A549 (cell line): ENCODE data around the gene BCL2L12. TPM values are rescaled to one million over a fixed set of nuclear protein-coding genes. Genes with fewer than 3 reads are reported as not detected.

ENCODE experiments used
- ATAC-seq, 2 experiments: fragments of 200-7000 bp in 1 of 2; fragments of >200 bp in 1 of 2; cut with Nextera tagmentation in 1 of 2; cut with Tn5 transposase in 1 of 2; 3 replicates each; pipeline versions ENCODE4 v1.8.0 to v1.9.1; 2018 to 2020; ENCODE audit warnings: mild to moderate bottlenecking in 1 of 2, moderate library complexity in 1 of 2
- CTCF ChIA-PET: fragments of 300-600 bp; sonication (Branson Sonifier 250); formaldehyde crosslinking; extraction: SDS; loops from one replicate; lab custom pipeline; 2021; ENCODE audit warnings: antibody characterized with exemption, inconsistent platforms; lab: Yijun Ruan, JAX
- POLR2A ChIA-PET: fragments of 350-600 bp; formaldehyde crosslinking; extraction: SDS; loops from one replicate; lab custom pipeline; 2021; ENCODE audit warnings: antibody characterized with exemption, inconsistent platforms; lab: Yijun Ruan, JAX
- DNase-seq, 2 experiments: peaks; one replicate each; pipeline versions ENCODE4 v3.0.0 to v3.0.0-alpha.2; 2011 to 2016; ENCODE audit warnings: low read depth in 1 of 2, low spot score in 1 of 2
- FAIRE-seq: peaks from 2 replicates; lab custom pipeline; 2011; peaks lifted over from hg19 to GRCh38; lab: Jason Lieb, UNC
- H3K27ac ChIP-seq, 2 experiments: fragments of >200 bp; sonication (Bioruptor Twin); formaldehyde crosslinking; 3 replicates each; pipeline ENCODE4 v1.5.1; 2016 to 2017
- H3K4me1 ChIP-seq: fragments of >200 bp; sonication (Bioruptor Twin); formaldehyde crosslinking; 3 replicates; pipeline ENCODE4 v1.6.1; 2016
- H3K4me2 ChIP-seq: fragments of >200 bp; sonication (Bioruptor Twin); formaldehyde crosslinking; 3 replicates; pipeline ENCODE4 v1.6.1; 2016
- H3K4me3 ChIP-seq: fragments of >200 bp; sonication (Bioruptor Twin); formaldehyde crosslinking; 3 replicates; pipeline ENCODE4 v1.5.1; 2016
- H3K9me3 ChIP-seq: fragments of >200 bp; sonication (Bioruptor Twin); formaldehyde crosslinking; 3 replicates; pipeline ENCODE4 v1.6.1; 2016
- ATOH8 ChIP-seq: fragments of 250-450 bp; sonication (Bioruptor Pico); IDR thresholded peaks from 2 replicates; pipeline ENCODE4 v1.5.0; 2020; ENCODE audit warnings: low read depth, mild to moderate bottlenecking, moderate library complexity
- CHD4 ChIP-seq: fragments of 200-600 bp; sonication (generic); IDR thresholded peaks from 2 replicates; pipeline ENCODE4 v1.6.1; 2016; ENCODE audit warnings: antibody characterized with exemption, mild to moderate bottlenecking, borderline replicate concordance
- JUN ChIP-seq, 2 experiments: fragments of >200 bp; sonication (Bioruptor Twin); formaldehyde crosslinking; IDR thresholded peaks; 2 replicates in 1 of 2; 3 replicates in 1 of 2; pipeline ENCODE4 v1.6.1; 2016 to 2017
- KDM1A ChIP-seq: fragments of 200-600 bp; sonication (generic); IDR thresholded peaks from 2 replicates; pipeline ENCODE4 v1.6.1; 2016; ENCODE audit warnings: low read depth, mild to moderate bottlenecking
- KDM5A ChIP-seq: fragments of 200-600 bp; sonication (generic); IDR thresholded peaks from 2 replicates; pipeline ENCODE4 v1.6.1; 2016; ENCODE audit warnings: antibody characterized with exemption, mild to moderate bottlenecking
- NFE2L2 ChIP-seq: fragments of 150-350 bp; conservative IDR thresholded peaks from 2 replicates; pipeline ENCODE4 v1.6.1; 2014; ENCODE audit warnings: low read length
- POLR2AphosphoS2 ChIP-seq: conservative IDR thresholded peaks from 2 replicates; pipeline ENCODE4 v1.6.1; 2012; ENCODE audit warnings: low read length, improper control_type of control experiment, inconsistent platforms
- RAD21 ChIP-seq, 2 experiments: fragments of >200 bp in 1 of 2; sonication (Bioruptor Twin) in 1 of 2; formaldehyde crosslinking in 1 of 2; IDR thresholded peaks in 1 of 2; conservative IDR thresholded peaks in 1 of 2; 2 replicates in 1 of 2; 3 replicates in 1 of 2; pipeline ENCODE4 v1.6.1; 2012 to 2018; ENCODE audit warnings: inconsistent platforms in 1 of 2
- REST ChIP-seq: fragments of 200-600 bp; sonication (generic); IDR thresholded peaks from 2 replicates; pipeline ENCODE4 v1.6.1; 2016; ENCODE audit warnings: antibody characterized with exemption, mild to moderate bottlenecking, moderate library complexity
- RNF2 ChIP-seq: fragments of 200-600 bp; sonication (generic); IDR thresholded peaks from 2 replicates; pipeline ENCODE4 v1.6.1; 2016; ENCODE audit warnings: low read depth, mild to moderate bottlenecking, antibody characterized with exemption, moderate library complexity, borderline replicate concordance
- WGBS: methylation state at CpG from one replicate; pipeline ENCODE4 v1.1.6; 2017; ENCODE audit errors: missing lambda C conversion rate; 5-methylcytosine and 5-hydroxymethylcytosine counted together
- polyA plus RNA-seq, 4 experiments: library from polyadenylated mRNA; depleted of rRNA in 3 of 4; stranded (reverse); fragments of >200 nt; fragmentation: RNase III in 1 of 4; extraction: RNeasy Plus Mini Kit Qiagen cat#74134 plus additional on column Dnase treatment in 1 of 4; gene quantifications; 2 replicates in 3 of 4; 3 replicates in 1 of 4; pipeline ENCODE4 v1.2.3, GENCODE V29; 2011 to 2017

Gene BCL2L12
- polyA plus RNA-seq, 2 of the 4 experiments (the other 2 are of a cell fraction), result 26.6 to 53.0 TPM

DNA sequence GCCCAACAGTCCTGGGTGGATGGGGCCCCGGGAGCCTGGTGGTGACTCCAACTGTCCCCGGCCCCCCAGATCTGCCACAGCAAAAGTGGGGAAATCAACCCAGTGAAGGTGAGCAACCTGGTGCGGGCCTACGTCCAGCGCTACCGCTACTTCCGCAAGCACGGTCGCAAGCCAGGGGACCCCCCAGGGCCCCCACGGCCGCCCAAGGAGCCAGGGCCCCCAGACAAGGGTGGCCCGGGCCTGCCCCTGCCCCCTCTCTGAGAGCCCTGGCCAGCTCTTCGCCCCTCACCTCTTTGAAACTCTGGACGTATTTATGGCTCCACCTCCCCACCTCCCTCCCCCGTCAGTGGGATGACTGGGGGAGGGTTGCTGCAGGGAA is 7.6 kb upstream of the BCL2L12 start:
- Histone ChIP-seq H3K4me2 (no peak overlapping the region), H3K9me3 (0 out of 3 replicates have a peak, but pooled peaks cover 3% of the 10 kb centered on the region), H3K27ac (no peak overlapping the region), H3K4me3 (no peak overlapping the region), H3K4me1 (no peaks in the 10 kb centered on the region)
- POLR2A ChIA-PET, result no interaction called here
- DNase-seq (no peak), FAIRE-seq (no peak), ATAC-seq (no peak)
- TF ChIP-seq REST (no peak), CHD4 (no peak), ATOH8 (CRISPR knock-in tag) (no peak), RNF2 (no peak), RAD21 (conservative IDR thresholded peaks at IDR 0.05 in 1 of 2, IDR thresholded peaks at IDR 0.05 in 1 of 2) (no peak)
- 97% methylated on average over 11 of the region's 15 CpGs for WGBS
- CTCF ChIA-PET, result interaction anchor here (1.0 to 21.2 kb wide), 3 partner anchors 14 to 88 kb away, joined by 4 to 326 read pairs (median 117); partner anchors contain the start of genes PRMT1, RRAS and SCAF1

- H3K4me3 ChIP-seq, result no peak overlapping the region
- no peak overlapping the region for H3K4me2 ChIP-seq
- no peak overlapping the region for H3K27ac ChIP-seq
- 91% methylated on average over 12 of the region's 12 CpGs for WGBS
- 0 out of 3 replicates have a peak, but pooled peaks cover 3% of the 10 kb centered on the region for H3K9me3 ChIP-seq
- CTCF ChIA-PET, result interaction anchor here (1.0 to 21.2 kb wide), 3 partner anchors 14 to 89 kb away, joined by 4 to 326 read pairs (median 117); partner anchors contain the start of genes PRMT1, RRAS and SCAF1
- DNase-seq (no peak), FAIRE-seq (no peak), ATAC-seq (no peak)
- POLR2A ChIA-PET, result no interaction called here
- H3K4me1 ChIP-seq, result 0 out of 3 replicates have a peak, but pooled peaks cover 3% of the 10 kb centered on the region
- TF ChIP-seq KDM1A, result peak; percentile 76; the same call in 1 of the 2 replicates
- TF ChIP-seq POLR2AphosphoS2, result no peak
Measured at GRCh38 chr19:49658566-49659442, 6.9 kb upstream of the BCL2L12 start.

DNA sequence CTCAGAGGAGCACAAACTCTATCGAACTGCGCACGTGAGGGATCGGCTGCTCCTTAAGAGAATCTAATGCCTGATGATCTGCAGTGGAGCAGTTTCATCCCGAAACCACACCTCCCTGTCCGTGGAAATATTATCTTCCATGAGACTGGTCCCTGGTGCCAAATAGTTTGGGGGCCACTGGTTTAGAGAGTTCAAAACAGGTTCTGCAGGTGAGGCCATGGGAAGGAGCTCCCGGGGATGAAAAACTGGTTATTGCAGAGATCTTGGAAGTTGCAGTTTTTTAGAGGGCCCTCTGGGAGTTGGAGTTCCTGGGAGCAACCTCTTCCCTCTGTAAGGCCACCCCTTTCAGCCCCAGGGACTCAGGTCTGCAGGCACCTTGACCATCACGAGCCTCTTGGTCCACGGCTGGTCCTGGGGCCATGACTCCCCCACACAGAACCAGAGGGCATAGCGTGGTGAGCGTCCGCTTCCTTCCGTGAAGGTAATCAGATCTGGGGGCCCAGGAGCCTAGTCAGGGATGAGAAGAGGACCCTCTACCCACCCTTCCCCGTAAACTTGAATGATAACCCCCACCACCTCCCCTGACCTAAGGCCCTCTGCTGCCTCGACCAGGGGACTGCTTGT is 5.3 kb upstream of the BCL2L12 start:
- 0 out of 3 replicates have a peak, but pooled peaks cover 7% of the 10 kb centered on the region for H3K4me1 ChIP-seq
- CTCF ChIA-PET, result interaction anchor here (12.2 to 21.2 kb wide), 2 partner anchors 14 to 16 kb away, joined by 117 to 326 read pairs; partner anchors contain the start of genes PRMT1, RRAS and SCAF1
- DNase-seq (no peak), FAIRE-seq (no peak), ATAC-seq (no peak)
- no peak overlapping the region for H3K4me2 ChIP-seq
- WGBS, result 93% methylated on average over 15 of the region's 15 CpGs
- POLR2A ChIA-PET, result interaction anchor here (0.6 to 2.1 kb wide), 3 partner anchors 16 to 60 kb away, joined by 3 to 7 read pairs (median 5); partner anchors contain the start of gene SCAF1
- H3K4me3 ChIP-seq, result no peak overlapping the region
- TF ChIP-seq JUN (IDR thresholded peaks at IDR 0.05), result no peak
- no peak for TF ChIP-seq KDM5A
- TF ChIP-seq REST, result no peak
- no peak for TF ChIP-seq NFE2L2
- H3K27ac ChIP-seq, result no peak overlapping the region
- H3K9me3 ChIP-seq, result 0 out of 3 replicates have a peak, but pooled peaks cover 3% of the 10 kb centered on the region
